HepG2 (cell line): ENCODE data around the gene LIME1. TPM values are rescaled to one million over a fixed set of nuclear protein-coding genes. Genes with fewer than 3 reads are reported as not detected.
A peak's percentile ranks its signal among the peaks of the same experiment; 100 is the strongest.

ENCODE experiments used
- CBX2 ChIP-seq, 2 experiments: fragments of 200-600 bp in 1 of 2; sonication (generic); formaldehyde crosslinking in 1 of 2; IDR thresholded peaks; 2 replicates each; pipeline versions ENCODE4 v1.7.0 to v1.8.1; 2018 to 2022; ENCODE audit warnings: low read depth in 2 of 2, low read length in 1 of 2, mild to moderate bottlenecking in 1 of 2, missing genetic modification reagents in 1 of 2
- CHCHD3 ChIP-seq: sonication (generic); formaldehyde crosslinking; IDR thresholded peaks from 2 replicates; pipeline ENCODE4 v1.8.0; 2022; ENCODE audit warnings: mild to moderate bottlenecking, missing genetic modification reagents, moderate library complexity
- FLYWCH1 ChIP-seq: sonication (generic); formaldehyde crosslinking; IDR thresholded peaks from 2 replicates; pipeline ENCODE4 v1.8.1; 2023; ENCODE audit warnings: mild to moderate bottlenecking, missing genetic modification reagents
- HOXD1 ChIP-seq: sonication (generic); formaldehyde crosslinking; IDR thresholded peaks from 2 replicates; pipeline ENCODE4 v1.5.0; 2020; ENCODE audit warnings: missing genetic modification reagents
- JUNB ChIP-seq: sonication (generic); formaldehyde crosslinking; IDR thresholded peaks from 2 replicates; pipeline ENCODE4 v1.8.0; 2022; ENCODE audit warnings: missing genetic modification reagents, mild to moderate bottlenecking, borderline replicate concordance
- NCOA1 ChIP-seq: sonication (generic); formaldehyde crosslinking; IDR thresholded peaks from 2 replicates; pipeline ENCODE4 v1.9.0; 2021; ENCODE audit warnings: missing genetic modification reagents
- NKX3-1 ChIP-seq: sonication (generic); formaldehyde crosslinking; IDR thresholded peaks from 2 replicates; pipeline ENCODE4 v1.5.0; 2020; ENCODE audit warnings: missing genetic modification reagents
- PHF20 ChIP-seq: sonication (generic); formaldehyde crosslinking; IDR thresholded peaks from 2 replicates; pipeline ENCODE4 v1.5.0; 2020; ENCODE audit warnings: mild to moderate bottlenecking, missing genetic modification reagents
- U2AF1 ChIP-seq: fragments of 200-400 bp; formaldehyde crosslinking; optimal IDR thresholded peaks from 2 replicates; pipeline ENCODE3; 2017; ENCODE audit warnings: mild to moderate bottlenecking, low read depth, low read length
- ZMYM4 ChIP-seq: sonication (generic); formaldehyde crosslinking; IDR thresholded peaks from 2 replicates; pipeline ENCODE4 v1.8.1; 2023; ENCODE audit warnings: mild to moderate bottlenecking, missing genetic modification reagents
- ZNF383 ChIP-seq: sonication (generic); formaldehyde crosslinking; IDR thresholded peaks from 2 replicates; pipeline ENCODE4 v1.4.0; 2020; ENCODE audit warnings: missing genetic modification reagents, mild to moderate bottlenecking, borderline replicate concordance
- ZNF550 ChIP-seq: sonication (generic); formaldehyde crosslinking; IDR thresholded peaks from 2 replicates; pipeline ENCODE4 v1.4.0; 2020; ENCODE audit warnings: mild to moderate bottlenecking, missing genetic modification reagents, borderline replicate concordance
- ZNF670 ChIP-seq: sonication (generic); formaldehyde crosslinking; IDR thresholded peaks from 2 replicates; pipeline ENCODE4 v1.8.0; 2022; ENCODE audit warnings: mild to moderate bottlenecking, missing genetic modification reagents, borderline replicate concordance
- polyA plus RNA-seq, 8 experiments: library from polyadenylated mRNA; depleted of rRNA in 3 of 8; stranded (reverse) in 7 of 8; unstranded in 1 of 8; fragments of >200 nt; fragmentation: Illumina TruSeq in 4 of 8; extraction: Trizol in 4 of 8; gene quantifications; 2 replicates each; pipeline versions ENCODE4 v1.2.1 to v1.2.3, GENCODE V29; 2011 to 2016; ENCODE audit warnings: low read depth in 4 of 8, missing spikeins in 1 of 8, mixed read lengths in 1 of 8; ENCODE audit not compliant: insufficient read depth in 1 of 8
- total RNA-seq, 5 experiments: library from RNA; depleted of rRNA; stranded (reverse); fragments of >200 nt; fragmentation: Illumina TruSeq; extraction: Trizol; gene quantifications; 2 replicates each; pipeline ENCODE4 v1.2.3, GENCODE V29; 2016; ENCODE audit warnings: low read depth in 1 of 5
- TF ChIP-seq, protein P1 (sequence below): sonication (generic); formaldehyde crosslinking; IDR thresholded peaks from 2 replicates; pipeline ENCODE4 v1.4.0; 2020; ENCODE audit warnings: mild to moderate bottlenecking, missing genetic modification reagents
- TF ChIP-seq, protein P2 (sequence below), 2 experiments: sonication (generic) in 1 of 2; formaldehyde crosslinking in 1 of 2; IDR thresholded peaks; 2 replicates each; pipeline versions ENCODE4 v1.4.0 to v1.6.1; 2018 to 2020; ENCODE audit warnings: missing genetic modification reagents in 2 of 2, borderline replicate concordance in 1 of 2, low read depth in 1 of 2, mild to moderate bottlenecking in 1 of 2, missing biosample characterization in 1 of 2
- TF ChIP-seq, protein P3 (sequence below): sonication (generic); formaldehyde crosslinking; IDR thresholded peaks from 2 replicates; pipeline ENCODE4 v1.5.0; 2020; ENCODE audit warnings: mild to moderate bottlenecking, missing genetic modification reagents
- TF ChIP-seq, protein P4 (sequence below): sonication (generic); formaldehyde crosslinking; IDR thresholded peaks from 2 replicates; pipeline ENCODE4 v1.5.0; 2020; ENCODE audit warnings: mild to moderate bottlenecking, missing genetic modification reagents
- TF ChIP-seq, protein P5 (sequence below): sonication (generic); formaldehyde crosslinking; IDR thresholded peaks from 2 replicates; pipeline ENCODE4 v1.5.0; 2020; ENCODE audit warnings: mild to moderate bottlenecking, missing genetic modification reagents

The LIME1 gene
- total and polyA plus RNA-seq, 2 of the 13 experiments (the other 11 are each of a cell fraction or from before 2014, with no cell fraction given) = 13.0 to 61.5 TPM

DNA sequence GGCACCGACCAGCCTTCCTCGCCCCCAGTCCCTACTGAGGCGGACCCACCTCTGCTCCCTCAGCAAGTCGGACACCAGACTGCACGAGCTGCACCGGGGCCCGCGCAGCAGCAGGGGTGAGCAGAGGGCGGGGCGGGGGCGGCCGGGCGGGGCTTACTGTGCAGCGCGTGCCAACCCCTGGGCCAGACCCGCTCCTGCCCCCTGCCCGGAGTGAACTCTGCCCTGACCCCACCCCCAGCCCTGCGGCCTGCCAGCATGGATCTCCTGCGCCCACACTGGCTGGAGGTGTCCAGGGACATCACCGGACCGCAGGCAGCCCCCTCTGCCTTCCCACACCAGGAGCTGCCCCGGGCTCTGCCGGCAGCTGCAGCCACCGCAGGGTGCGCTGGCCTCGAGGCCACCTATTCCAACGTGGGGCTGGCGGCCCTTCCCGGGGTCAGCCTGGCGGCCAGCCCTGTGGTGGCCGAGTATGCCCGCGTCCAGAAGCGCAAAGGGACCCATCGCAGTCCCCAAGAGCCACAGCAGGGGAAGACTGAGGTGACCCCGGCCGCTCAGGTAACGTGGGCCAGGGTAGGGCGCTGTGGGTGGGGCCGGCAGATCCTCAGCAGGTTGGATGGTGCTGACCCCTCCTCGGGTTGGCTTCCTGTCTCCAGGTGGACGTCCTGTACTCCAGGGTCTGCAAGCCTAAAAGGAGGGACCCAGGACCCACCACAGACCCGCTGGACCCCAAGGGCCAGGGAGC is 1.7 kb downstream of the LIME1 start (continued):
- TF ChIP-seq HOXD1 (CRISPR knock-in tag) = peak; percentile 76; the same call in 1 of the 2 replicates
- TF ChIP-seq PHF20 (CRISPR knock-in tag) = peak; percentile 48; the same call in 1 of the 2 replicates
- TF ChIP-seq NKX3-1 (CRISPR knock-in tag) = peak; percentile 81; the same call in 1 of the 2 replicates
- TF ChIP-seq ZMYM4 (CRISPR knock-in tag) = peak; percentile 72
- no peak for TF ChIP-seq CBX2 (IDR thresholded peaks at IDR 0.05; ENCODE audit: low read depth, low read length)
- 0 out of 2 replicates have a peak, but pooled peaks have one; percentile 27 for TF ChIP-seq CBX2 (CRISPR knock-in tag; IDR thresholded peaks at IDR 0.05; ENCODE audit: low read depth)
- TF ChIP-seq CHCHD3 = peak; percentile 66; the same call in 1 of the 2 replicates
- TF ChIP-seq NCOA1 (CRISPR knock-in tag) = no peak
- TF ChIP-seq, protein P1, sequence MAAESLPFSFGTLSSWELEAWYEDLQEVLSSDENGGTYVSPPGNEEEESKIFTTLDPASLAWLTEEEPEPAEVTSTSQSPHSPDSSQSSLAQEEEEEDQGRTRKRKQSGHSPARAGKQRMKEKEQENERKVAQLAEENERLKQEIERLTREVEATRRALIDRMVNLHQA (CRISPR knock-in tag) = no peak
- TF ChIP-seq, protein P2, sequence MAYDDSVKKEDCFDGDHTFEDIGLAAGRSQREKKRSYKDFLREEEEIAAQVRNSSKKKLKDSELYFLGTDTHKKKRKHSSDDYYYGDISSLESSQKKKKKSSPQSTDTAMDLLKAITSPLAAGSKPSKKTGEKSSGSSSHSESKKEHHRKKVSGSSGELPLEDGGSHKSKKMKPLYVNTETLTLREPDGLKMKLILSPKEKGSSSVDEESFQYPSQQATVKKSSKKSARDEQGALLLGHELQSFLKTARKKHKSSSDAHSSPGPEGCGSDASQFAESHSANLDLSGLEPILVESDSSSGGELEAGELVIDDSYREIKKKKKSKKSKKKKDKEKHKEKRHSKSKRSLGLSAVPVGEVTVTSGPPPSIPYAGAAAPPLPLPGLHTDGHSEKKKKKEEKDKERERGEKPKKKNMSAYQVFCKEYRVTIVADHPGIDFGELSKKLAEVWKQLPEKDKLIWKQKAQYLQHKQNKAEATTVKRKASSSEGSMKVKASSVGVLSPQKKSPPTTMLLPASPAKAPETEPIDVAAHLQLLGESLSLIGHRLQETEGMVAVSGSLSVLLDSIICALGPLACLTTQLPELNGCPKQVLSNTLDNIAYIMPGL (CRISPR knock-in tag; IDR thresholded peaks at IDR 0.05; ENCODE audit: borderline replicate concordance in 1 of 2, low read depth in 1 of 2) = peak; percentile 69 to 92; a peak in 3 of 4 replicates
- TF ChIP-seq, protein P3, sequence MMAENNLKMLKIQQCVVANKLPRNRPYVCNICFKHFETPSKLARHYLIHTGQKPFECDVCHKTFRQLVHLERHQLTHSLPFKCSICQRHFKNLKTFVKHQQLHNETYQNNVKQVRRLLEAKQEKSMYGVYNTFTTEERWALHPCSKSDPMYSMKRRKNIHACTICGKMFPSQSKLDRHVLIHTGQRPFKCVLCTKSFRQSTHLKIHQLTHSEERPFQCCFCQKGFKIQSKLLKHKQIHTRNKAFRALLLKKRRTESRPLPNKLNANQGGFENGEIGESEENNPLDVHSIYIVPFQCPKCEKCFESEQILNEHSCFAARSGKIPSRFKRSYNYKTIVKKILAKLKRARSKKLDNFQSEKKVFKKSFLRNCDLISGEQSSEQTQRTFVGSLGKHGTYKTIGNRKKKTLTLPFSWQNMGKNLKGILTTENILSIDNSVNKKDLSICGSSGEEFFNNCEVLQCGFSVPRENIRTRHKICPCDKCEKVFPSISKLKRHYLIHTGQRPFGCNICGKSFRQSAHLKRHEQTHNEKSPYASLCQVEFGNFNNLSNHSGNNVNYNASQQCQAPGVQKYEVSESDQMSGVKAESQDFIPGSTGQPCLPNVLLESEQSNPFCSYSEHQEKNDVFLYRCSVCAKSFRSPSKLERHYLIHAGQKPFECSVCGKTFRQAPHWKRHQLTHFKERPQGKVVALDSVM (CRISPR knock-in tag) = no peak
- TF ChIP-seq U2AF1 = no peak
- no peak for TF ChIP-seq FLYWCH1 (CRISPR knock-in tag)
- TF ChIP-seq, protein P4, sequence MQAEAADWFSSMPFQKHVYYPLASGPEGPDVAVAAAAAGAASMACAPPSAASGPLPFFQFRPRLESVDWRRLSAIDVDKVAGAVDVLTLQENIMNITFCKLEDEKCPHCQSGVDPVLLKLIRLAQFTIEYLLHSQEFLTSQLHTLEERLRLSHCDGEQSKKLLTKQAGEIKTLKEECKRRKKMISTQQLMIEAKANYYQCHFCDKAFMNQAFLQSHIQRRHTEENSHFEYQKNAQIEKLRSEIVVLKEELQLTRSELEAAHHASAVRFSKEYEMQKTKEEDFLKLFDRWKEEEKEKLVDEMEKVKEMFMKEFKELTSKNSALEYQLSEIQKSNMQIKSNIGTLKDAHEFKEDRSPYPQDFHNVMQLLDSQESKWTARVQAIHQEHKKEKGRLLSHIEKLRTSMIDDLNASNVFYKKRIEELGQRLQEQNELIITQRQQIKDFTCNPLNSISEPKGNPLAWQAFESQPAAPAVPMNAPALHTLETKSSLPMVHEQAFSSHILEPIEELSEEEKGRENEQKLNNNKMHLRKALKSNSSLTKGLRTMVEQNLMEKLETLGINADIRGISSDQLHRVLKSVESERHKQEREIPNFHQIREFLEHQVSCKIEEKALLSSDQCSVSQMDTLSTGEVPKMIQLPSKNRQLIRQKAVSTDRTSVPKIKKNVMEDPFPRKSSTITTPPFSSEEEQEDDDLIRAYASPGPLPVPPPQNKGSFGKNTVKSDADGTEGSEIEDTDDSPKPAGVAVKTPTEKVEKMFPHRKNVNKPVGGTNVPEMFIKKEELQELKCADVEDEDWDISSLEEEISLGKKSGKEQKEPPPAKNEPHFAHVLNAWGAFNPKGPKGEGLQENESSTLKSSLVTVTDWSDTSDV (CRISPR knock-in tag) = no peak
- 0 out of 2 replicates have a peak, but pooled peaks have one; percentile 68 for TF ChIP-seq ZNF383
- 0 out of 2 replicates have a peak, but pooled peaks have one; percentile 62 for TF ChIP-seq ZNF670 (CRISPR knock-in tag)
- TF ChIP-seq ZNF550 (CRISPR knock-in tag) = peak; percentile 97
- TF ChIP-seq, protein P5, sequence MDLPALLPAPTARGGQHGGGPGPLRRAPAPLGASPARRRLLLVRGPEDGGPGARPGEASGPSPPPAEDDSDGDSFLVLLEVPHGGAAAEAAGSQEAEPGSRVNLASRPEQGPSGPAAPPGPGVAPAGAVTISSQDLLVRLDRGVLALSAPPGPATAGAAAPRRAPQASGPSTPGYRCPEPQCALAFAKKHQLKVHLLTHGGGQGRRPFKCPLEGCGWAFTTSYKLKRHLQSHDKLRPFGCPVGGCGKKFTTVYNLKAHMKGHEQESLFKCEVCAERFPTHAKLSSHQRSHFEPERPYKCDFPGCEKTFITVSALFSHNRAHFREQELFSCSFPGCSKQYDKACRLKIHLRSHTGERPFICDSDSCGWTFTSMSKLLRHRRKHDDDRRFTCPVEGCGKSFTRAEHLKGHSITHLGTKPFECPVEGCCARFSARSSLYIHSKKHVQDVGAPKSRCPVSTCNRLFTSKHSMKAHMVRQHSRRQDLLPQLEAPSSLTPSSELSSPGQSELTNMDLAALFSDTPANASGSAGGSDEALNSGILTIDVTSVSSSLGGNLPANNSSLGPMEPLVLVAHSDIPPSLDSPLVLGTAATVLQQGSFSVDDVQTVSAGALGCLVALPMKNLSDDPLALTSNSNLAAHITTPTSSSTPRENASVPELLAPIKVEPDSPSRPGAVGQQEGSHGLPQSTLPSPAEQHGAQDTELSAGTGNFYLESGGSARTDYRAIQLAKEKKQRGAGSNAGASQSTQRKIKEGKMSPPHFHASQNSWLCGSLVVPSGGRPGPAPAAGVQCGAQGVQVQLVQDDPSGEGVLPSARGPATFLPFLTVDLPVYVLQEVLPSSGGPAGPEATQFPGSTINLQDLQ (CRISPR knock-in tag) = no peak
- TF ChIP-seq JUNB (CRISPR knock-in tag) = no peak
